Activated CD4-positive, alpha-beta memory T cell treated with anti-CD3 and anti-CD28 coated beads, Interleukin-2, amount 10 ng/mL, durations not matched to agents 7 days and 5 days (primary cell): ENCODE data around the gene OPRD1. TPM values are rescaled to one million over a fixed set of nuclear protein-coding genes. Genes with fewer than 3 reads are reported as not detected.

ENCODE experiments used
- CTCF ChIA-PET: fragments of 350-600 bp; sonication (Branson Sonifier 250); formaldehyde crosslinking; loops from one replicate; lab custom pipeline; 2021; ENCODE audit warnings: antibody characterized with exemption, inconsistent platforms; lab: Charles Lee
- POLR2A ChIA-PET: fragments of 350-600 bp; sonication (Branson Sonifier 250); formaldehyde crosslinking; loops from one replicate; lab custom pipeline; 2021; ENCODE audit warnings: antibody characterized with exemption; lab: Charles Lee
- DNase-seq: peaks from one replicate; pipeline ENCODE4 v3.0.0-alpha.2; 2020
- H3K27ac Mint-ChIP-seq: one replicate; pipeline ENCODE4 v1.8.0; 2021; ENCODE audit warnings: mild to moderate bottlenecking, mixed read lengths
- H3K27me3 Mint-ChIP-seq: one replicate; pipeline ENCODE4 v1.8.0; 2021; ENCODE audit warnings: mixed read lengths
- H3K36me3 Mint-ChIP-seq: one replicate; pipeline ENCODE4 v1.8.0; 2021; ENCODE audit warnings: low read depth, mixed read lengths
- H3K4me1 Mint-ChIP-seq: one replicate; pipeline ENCODE4 v1.8.0; 2021; ENCODE audit warnings: mixed read lengths
- H3K4me3 Mint-ChIP-seq: one replicate; pipeline ENCODE4 v1.8.0; 2021; ENCODE audit warnings: mild to moderate bottlenecking, mixed read lengths
- H3K9me3 Mint-ChIP-seq: one replicate; pipeline ENCODE4 v1.8.0; 2021; ENCODE audit warnings: mixed read lengths
- total RNA-seq, 2 experiments: library from RNA; stranded (reverse); gene quantifications; one replicate each; pipeline ENCODE4 v1.2.3, GENCODE V29; 2021

Gene OPRD1
- total RNA-seq, 2 experiments from 2014 or later = not detected

GRCh38 chr1:28893403-28894102 is 81.6 kb downstream of the OPRD1 start:
- peaks cover 4% of the 10 kb centered on the region for H3K36me3 Mint-ChIP-seq
- DNase-seq = peak; percentile 40
- no peaks in the 10 kb centered on the region for H3K27me3 Mint-ChIP-seq
- H3K4me1 Mint-ChIP-seq = peaks cover 12% of the 10 kb centered on the region
- H3K9me3 Mint-ChIP-seq = no peaks in the 10 kb centered on the region
- no peak overlapping the region for H3K27ac Mint-ChIP-seq
- ChIA-PET POLR2A (interaction anchor here (0.9 kb wide), 1 partner anchor 141 kb away, joined by 4 read pairs; no protein-coding TSS in a partner anchor), CTCF (interaction anchor here (0.6 to 3.3 kb wide), 6 partner anchors 9 to 309 kb away, joined by 3 to 24 read pairs (median 4); partner anchors contain the start of gene EPB41)
- no peak overlapping the region for H3K4me3 Mint-ChIP-seq

- Mint-ChIP-seq H3K36me3 (peaks cover 4% of the 10 kb centered on the region), H3K4me1 (peaks cover under 1% of the 10 kb centered on the region), H3K27ac (no peak overlapping the region), H3K4me3 (no peak overlapping the region), H3K9me3 (no peaks in the 10 kb centered on the region), H3K27me3 (no peaks in the 10 kb centered on the region)
- CTCF ChIA-PET = interaction anchor here (2.1 to 3.3 kb wide), 2 partner anchors 138 to 308 kb away, joined by 4 to 24 read pairs; no protein-coding TSS in a partner anchor
- DNase-seq = no peak
- POLR2A ChIA-PET = no interaction called here
Observed at GRCh38 chr1:28894785-28895184, 82.8 kb downstream of the OPRD1 start.

GRCh38 chr1:28895896-28896608 is 84.1 kb downstream of the OPRD1 start:
- ChIA-PET POLR2A (interaction anchor here (1.6 kb wide), 1 partner anchor 18 kb away, joined by 7 read pairs; the partner anchor contains the start of gene EPB41), CTCF (interaction anchor here (1.0 to 1.2 kb wide), 2 partner anchors 11 to 14 kb away, joined by 3 read pairs; no protein-coding TSS in a partner anchor)
- Mint-ChIP-seq H3K27me3 (no peaks in the 10 kb centered on the region), H3K4me3 (no peak overlapping the region), H3K27ac (no peak overlapping the region), H3K4me1 (no peaks in the 10 kb centered on the region), H3K36me3 (peaks cover 4% of the 10 kb centered on the region), H3K9me3 (no peaks in the 10 kb centered on the region)
- no peak for DNase-seq

GRCh38 chr1:28896609-28896986 is 84.6 kb downstream of the OPRD1 start:
- H3K4me1 Mint-ChIP-seq = no peaks in the 10 kb centered on the region
- DNase-seq = no peak
- no peaks in the 10 kb centered on the region for H3K9me3 Mint-ChIP-seq
- peaks cover 4% of the 10 kb centered on the region for H3K36me3 Mint-ChIP-seq
- ChIA-PET POLR2A (interaction anchor here (1.6 kb wide), 1 partner anchor 18 kb away, joined by 7 read pairs; the partner anchor contains the start of gene EPB41), CTCF (interaction anchor here (1.0 kb wide), 1 partner anchor 14 kb away, joined by 3 read pairs; no protein-coding TSS in a partner anchor)
- no peak overlapping the region for H3K4me3 Mint-ChIP-seq
- no peak overlapping the region for H3K27ac Mint-ChIP-seq
- no peaks in the 10 kb centered on the region for H3K27me3 Mint-ChIP-seq

- Mint-ChIP-seq H3K4me3 (no peak overlapping the region), H3K9me3 (no peaks in the 10 kb centered on the region), H3K4me1 (no peaks in the 10 kb centered on the region), H3K27me3 (no peaks in the 10 kb centered on the region), H3K27ac (no peak overlapping the region), H3K36me3 (peaks cover 10% of the 10 kb centered on the region)
- ChIA-PET CTCF (interaction anchor here (0.6 kb wide), 1 partner anchor 1457 kb away, joined by 3 read pairs; no protein-coding TSS in a partner anchor), POLR2A (no interaction called here)
- DNase-seq = no peak
Observed at GRCh38 chr1:28897789-28898188, 85.8 kb downstream of the OPRD1 start.

- H3K27me3 Mint-ChIP-seq = no peaks in the 10 kb centered on the region
- CTCF ChIA-PET = no interaction called here
- no peak overlapping the region for H3K27ac Mint-ChIP-seq
- POLR2A ChIA-PET = interaction anchor here (1.1 to 2.0 kb wide), 2 partner anchors 16 to 84 kb away, joined by 3 to 11 read pairs; partner anchors contain the start of gene EPB41
- DNase-seq = no peak
- H3K9me3 Mint-ChIP-seq = peaks cover under 1% of the 10 kb centered on the region
- H3K4me1 Mint-ChIP-seq = no peaks in the 10 kb centered on the region
- H3K36me3 Mint-ChIP-seq = peaks cover 13% of the 10 kb centered on the region
- H3K4me3 Mint-ChIP-seq = no peak overlapping the region
Observed at GRCh38 chr1:28898405-28898881, 86.5 kb downstream of the OPRD1 start.

- Mint-ChIP-seq H3K27ac (no peak overlapping the region), H3K27me3 (no peaks in the 10 kb centered on the region), H3K4me3 (no peak overlapping the region), H3K36me3 (peaks cover 18% of the 10 kb centered on the region), H3K4me1 (no peaks in the 10 kb centered on the region), H3K9me3 (peaks cover 2% of the 10 kb centered on the region)
- ChIA-PET POLR2A (interaction anchor here (1.1 to 2.0 kb wide), 4 partner anchors 8 to 84 kb away, joined by 3 to 11 read pairs (median 6); partner anchors contain the start of gene EPB41), CTCF (no interaction called here)
- no peak for DNase-seq
Observed at GRCh38 chr1:28899267-28899666, 87.3 kb downstream of the OPRD1 start.

- ChIA-PET CTCF (interaction anchor here (0.6 kb wide), 1 partner anchor 121 kb away, joined by 3 read pairs; no protein-coding TSS in a partner anchor), POLR2A (interaction anchor here (1.5 to 2.0 kb wide), 3 partner anchors 9 to 14 kb away, joined by 4 to 11 read pairs (median 9); partner anchors contain the start of gene EPB41)
- Mint-ChIP-seq H3K4me1 (no peaks in the 10 kb centered on the region), H3K9me3 (peaks cover 2% of the 10 kb centered on the region), H3K27me3 (no peaks in the 10 kb centered on the region), H3K36me3 (peaks cover 16% of the 10 kb centered on the region), H3K4me3 (no peak overlapping the region), H3K27ac (no peak overlapping the region)
- DNase-seq = no peak
Observed at GRCh38 chr1:28900562-28900961, 88.6 kb downstream of the OPRD1 start.

- Mint-ChIP-seq H3K4me1 (no peaks in the 10 kb centered on the region), H3K9me3 (peaks cover 2% of the 10 kb centered on the region), H3K27me3 (no peaks in the 10 kb centered on the region), H3K27ac (no peak overlapping the region), H3K4me3 (no peak overlapping the region), H3K36me3 (peaks cover 16% of the 10 kb centered on the region)
- DNase-seq = no peak
- CTCF ChIA-PET = interaction anchor here (0.7 to 1.4 kb wide), 6 partner anchors 9 to 543 kb away, joined by 3 to 8 read pairs (median 4); partner anchors contain the start of gene EPB41
- POLR2A ChIA-PET = interaction anchor here (1.5 kb wide), 1 partner anchor 16 kb away, joined by 3 read pairs; no protein-coding TSS in a partner anchor
Observed at GRCh38 chr1:28902738-28903137, 90.8 kb downstream of the OPRD1 start.

GRCh38 chr1:28905921-28906666 is 94.1 kb downstream of the OPRD1 start:
- POLR2A ChIA-PET = no interaction called here
- no peak overlapping the region for H3K27ac Mint-ChIP-seq
- CTCF ChIA-PET = interaction anchor here (0.6 kb wide), 1 partner anchor 496 kb away, joined by 4 read pairs; no protein-coding TSS in a partner anchor
- H3K4me1 Mint-ChIP-seq = no peaks in the 10 kb centered on the region
- H3K27me3 Mint-ChIP-seq = no peaks in the 10 kb centered on the region
- H3K9me3 Mint-ChIP-seq = peaks cover 2% of the 10 kb centered on the region
- no peak overlapping the region for H3K4me3 Mint-ChIP-seq
- DNase-seq = no peak
- peaks cover 16% of the 10 kb centered on the region for H3K36me3 Mint-ChIP-seq

- CTCF ChIA-PET = interaction anchor here (1.0 kb wide), 1 partner anchor 293 kb away, joined by 3 read pairs; no protein-coding TSS in a partner anchor
- H3K9me3 Mint-ChIP-seq = no peaks in the 10 kb centered on the region
- no peak overlapping the region for H3K4me3 Mint-ChIP-seq
- H3K27ac Mint-ChIP-seq = no peak overlapping the region
- DNase-seq = no peak
- no peaks in the 10 kb centered on the region for H3K27me3 Mint-ChIP-seq
- POLR2A ChIA-PET = no interaction called here
- H3K4me1 Mint-ChIP-seq = peaks cover 8% of the 10 kb centered on the region
- H3K36me3 Mint-ChIP-seq = peaks cover 3% of the 10 kb centered on the region
Observed at GRCh38 chr1:28909198-28909597, 97.2 kb downstream of the OPRD1 start.
